Activated CD4-positive, alpha-beta T cell treated with anti-CD3 and anti-CD28 coated beads, Interleukin-2, Interleukin-6, amounts not matched to agents 100 ng/mL and 50 ng/mL, durations not matched to agents 16 hours and 8 hours (primary cell): Measurements from ENCODE around the gene ATRN.
"Not testable (repeated sequence)": the region's sequence is repeated elsewhere in the genome, so short reads cannot be mapped to it uniquely, and the experiment has no call there.

Source experiments
- DNase-seq: peaks from one replicate; pipeline ENCODE4 v3.0.0-alpha.2; 2020

Gene ATRN

DNA sequence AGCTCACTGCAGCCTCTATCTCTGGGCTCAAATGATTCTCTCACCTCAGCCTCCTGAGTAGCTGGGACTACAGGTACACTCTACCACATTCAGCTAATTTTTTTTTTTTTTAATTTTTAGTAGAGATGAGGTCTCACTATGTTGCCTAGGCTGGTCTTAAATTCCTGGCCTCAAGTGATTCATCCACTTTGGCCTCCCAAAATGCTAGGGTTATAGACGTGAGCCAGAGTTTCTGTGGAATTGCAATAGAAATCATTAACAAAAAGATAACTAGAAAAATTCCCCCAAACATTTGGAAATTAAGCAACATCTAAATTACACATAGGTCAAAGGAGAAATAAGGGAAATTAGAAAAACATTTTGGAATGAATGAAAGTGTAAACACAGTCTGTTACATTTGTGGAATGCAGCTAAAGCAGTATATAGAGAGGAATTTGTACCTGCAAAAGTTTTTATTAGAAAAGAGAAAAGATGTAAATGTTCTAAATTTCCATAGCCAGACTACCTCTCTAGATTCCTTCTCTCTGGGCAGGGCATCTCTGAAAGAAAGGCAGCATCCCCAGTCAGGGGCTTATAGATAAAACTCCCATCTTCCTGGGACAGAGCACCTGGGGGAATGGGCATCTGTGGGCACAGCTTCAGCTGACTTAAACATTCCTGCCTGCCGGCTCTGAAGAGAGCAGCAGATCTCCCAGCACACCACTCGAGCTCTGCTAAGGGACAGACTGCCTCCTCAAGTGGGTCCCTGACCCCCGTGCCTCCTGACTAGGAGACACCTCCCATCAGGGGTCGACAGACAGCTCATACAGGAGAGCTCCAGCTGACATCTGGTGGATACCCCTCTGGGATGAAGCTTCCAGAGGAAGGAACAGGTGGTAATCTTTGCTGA is 51.3 kb downstream of the ATRN start:
- DNase-seq, result no peak

DNA sequence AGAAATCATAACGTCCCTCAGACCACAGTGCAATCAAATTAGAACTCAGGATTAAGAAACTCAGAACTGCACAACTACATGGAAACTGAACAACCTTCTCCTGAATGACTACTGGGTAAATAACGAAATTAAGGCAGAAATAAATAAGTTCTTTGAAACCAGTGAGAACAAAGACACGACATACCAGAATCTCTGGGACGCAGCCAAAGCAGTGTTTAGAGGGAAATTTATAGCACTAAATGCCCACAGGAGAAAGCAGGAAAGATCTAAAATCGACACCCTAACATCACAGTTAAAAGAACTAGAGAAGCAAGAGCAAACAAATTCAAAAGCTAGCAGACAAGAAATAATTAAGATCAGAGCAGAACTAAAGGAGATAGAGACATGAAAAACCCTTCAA is 53.9 kb downstream of the ATRN start:
- DNase-seq, result not testable (repeated sequence)

DNA sequence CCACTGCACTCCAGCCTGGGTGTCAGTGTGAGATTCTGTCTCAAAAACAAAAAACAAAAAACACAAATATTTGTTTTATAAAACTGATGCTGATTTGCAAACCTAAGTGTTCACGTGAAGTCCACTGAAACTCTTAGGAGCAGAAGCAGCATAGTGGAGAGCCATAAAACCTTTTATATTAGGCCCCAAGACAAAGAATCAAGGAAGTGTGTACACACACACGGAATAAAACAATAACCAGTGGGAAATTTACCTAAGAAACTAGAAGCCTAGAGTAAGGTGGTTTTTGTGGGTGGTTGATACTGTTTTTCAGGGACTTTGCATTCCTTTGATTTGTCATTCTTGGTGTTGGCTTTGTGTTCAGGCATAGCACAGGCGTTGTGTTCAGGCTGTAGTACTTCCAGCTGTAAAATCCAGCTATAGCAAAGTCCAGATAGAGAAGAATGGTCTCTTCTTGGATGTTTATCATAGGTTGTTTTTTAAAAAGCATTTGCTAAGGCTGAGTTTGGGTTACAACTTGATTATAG is 61.3 kb downstream of the ATRN start:
- DNase-seq, result no peak

DNA sequence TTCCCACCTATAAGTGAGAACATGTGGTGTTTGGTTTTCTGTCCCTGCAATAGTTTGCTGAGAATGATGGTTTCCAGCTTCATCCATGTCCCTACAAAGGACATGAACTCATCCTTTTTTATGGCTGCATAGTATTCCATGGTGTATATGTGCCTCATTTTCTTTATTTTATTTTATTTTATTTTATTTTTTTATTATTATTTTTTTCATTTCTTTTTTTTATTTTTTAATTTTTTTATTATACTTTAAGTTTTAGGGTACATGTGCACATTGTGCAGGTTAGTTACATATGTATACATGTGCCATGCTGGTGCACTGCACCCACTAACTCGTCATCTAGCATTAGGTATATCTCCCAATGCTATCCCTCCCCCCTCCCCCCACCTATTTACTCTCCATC is 66.9 kb downstream of the ATRN start:
- DNase-seq, result not testable (repeated sequence)

- DNase-seq, result no peak
Measured at GRCh38 chr20:3539311-3540107, 68.7 kb downstream of the ATRN start.

DNA sequence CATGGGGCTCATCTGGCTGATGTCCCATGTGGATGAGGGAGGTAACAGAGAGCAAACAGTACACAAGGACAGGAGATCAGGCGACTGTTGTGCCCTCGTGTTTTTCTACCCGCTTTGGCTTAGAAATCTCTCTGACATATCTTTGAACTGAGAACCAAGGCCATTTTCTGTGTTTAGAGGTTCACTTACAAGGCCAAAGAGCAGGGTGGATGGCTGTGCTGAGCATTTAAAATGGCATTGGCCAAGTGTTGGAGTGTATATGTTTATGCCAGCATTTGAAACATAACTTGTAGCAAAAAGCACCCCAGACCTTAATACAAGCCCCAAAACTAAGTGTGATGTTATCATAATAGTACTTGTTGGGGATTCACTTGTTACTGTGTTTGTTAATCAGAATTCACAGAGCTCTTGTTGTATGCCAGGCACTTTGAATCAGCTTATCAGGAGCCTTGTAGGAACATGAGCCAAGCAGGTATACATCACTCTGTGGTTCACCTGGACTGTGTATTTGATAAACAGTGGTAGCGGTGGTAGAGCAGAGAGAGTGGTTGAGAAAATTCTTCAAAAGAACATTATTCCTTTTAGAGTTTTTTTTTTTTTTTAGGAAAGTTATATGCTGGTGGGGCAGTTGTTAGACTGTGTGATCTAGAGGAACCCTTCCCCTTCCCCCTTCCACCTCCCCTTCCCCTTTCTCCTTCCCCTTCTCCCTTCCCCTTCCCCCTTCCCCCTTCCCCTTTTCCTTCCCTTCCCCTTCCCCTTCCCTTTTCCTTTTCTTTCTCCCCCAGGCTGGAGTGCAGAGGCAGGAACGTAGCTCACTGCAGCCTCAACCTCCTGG is 71.3 kb downstream of the ATRN start:
- no peak for DNase-seq

GRCh38 chr20:3543901-3544507 is 73.2 kb downstream of the ATRN start:
- no peak for DNase-seq

- no peak for DNase-seq
Measured at GRCh38 chr20:3545401-3545925, 74.6 kb downstream of the ATRN start.

DNA sequence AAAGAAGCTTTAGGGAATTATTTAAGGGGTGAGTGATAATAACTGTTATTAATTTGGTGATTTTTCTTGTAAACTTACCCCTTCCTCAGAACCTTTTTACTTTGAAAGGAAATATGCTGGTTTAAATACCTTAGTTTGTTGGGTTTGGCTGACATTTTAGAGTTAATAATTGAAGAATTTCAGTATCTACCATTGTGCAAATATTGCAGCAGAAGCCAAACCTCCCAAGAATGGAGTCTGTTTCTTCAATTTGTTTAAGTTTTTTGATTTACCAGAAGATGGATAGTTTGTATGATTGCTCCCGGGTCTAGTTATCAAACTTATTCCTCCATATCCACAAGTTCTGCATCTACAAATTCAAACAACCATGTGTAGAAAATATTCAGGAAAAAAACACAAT is 77.1 kb downstream of the ATRN start:
- DNase-seq, result no peak

DNA sequence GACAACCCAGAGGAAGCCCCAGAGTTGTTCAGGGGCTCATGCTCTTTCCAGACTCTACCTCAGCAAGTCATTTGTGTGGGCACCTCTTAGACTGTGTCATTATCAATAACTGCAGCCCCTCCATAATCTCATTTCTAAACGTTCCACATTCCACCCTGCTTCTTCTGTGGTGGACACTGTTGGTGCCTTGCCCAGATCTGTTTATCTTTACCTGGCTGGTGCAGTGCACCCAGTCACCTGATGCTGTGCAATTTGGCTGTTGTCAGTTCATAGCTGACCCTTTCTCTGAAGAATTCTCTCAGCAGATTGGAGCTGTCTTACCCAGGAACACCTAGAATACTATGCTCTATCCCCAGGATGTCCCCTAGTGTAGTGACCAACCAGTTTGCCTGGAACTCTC is 80.0 kb downstream of the ATRN start:
- no peak for DNase-seq

DNA sequence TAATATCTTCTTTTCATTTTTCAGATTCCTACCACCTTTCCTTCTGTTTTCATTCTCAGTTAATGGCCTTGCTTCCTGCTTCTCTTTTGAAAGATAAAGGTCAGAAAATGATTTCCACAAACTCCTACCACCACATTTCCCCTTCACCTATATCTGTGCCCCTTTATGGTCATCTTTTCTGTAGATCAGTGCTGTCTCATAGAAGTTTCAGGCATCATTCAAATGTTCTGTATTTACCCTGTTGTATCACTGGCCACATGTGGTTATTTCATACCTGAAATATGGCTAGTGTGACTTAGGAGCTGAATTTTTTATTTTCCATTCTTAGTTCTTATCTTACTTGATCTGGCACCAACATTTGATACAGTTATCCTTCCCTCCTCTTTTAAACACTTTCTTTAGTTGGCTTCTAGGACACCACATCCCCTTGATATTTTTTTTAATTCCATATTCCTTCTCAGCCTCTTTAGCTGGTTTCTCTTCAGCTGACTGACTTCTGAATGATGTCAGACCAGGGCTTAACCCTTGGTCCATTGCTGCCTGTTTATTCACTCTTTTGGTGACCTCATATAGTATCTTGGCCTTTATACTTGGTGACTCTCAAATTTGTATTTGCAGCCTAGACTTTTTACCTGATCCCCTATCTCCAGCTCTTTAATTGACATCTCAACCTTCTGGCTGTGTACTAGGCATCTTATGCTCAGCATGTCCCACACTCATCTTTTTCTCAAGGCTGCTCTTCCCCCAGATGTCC is 81.0 kb downstream of the ATRN start:
- no peak for DNase-seq

- DNase-seq, result no peak
Measured at GRCh38 chr20:3553663-3554062, 82.8 kb downstream of the ATRN start.

DNA sequence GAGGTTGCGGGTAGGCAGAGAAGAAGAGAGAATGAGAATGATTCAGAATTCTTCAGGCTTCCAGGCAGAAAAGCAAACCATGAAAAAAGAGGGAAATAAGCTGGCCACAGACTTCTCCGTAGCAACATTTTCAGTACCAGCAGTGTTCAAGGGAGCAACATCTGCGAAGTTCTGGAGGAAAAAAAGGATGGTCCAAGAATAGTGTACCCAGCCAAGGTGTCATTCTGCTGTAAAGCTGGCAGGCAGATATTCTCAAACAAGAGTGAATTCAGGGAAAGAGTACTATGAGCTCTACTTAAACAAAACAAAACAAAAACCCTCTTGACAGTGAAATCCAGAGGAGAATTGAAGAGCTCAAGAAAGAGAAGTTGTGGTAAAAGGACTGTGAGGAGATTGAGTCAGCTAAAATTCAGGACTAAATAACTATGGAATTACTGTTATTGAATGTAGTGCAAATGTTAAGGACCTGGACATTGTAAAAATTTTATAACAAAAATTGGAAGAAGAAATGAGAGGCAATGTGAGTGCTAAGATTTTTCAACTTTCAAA is 86.5 kb downstream of the ATRN start:
- DNase-seq, result no peak

DNA sequence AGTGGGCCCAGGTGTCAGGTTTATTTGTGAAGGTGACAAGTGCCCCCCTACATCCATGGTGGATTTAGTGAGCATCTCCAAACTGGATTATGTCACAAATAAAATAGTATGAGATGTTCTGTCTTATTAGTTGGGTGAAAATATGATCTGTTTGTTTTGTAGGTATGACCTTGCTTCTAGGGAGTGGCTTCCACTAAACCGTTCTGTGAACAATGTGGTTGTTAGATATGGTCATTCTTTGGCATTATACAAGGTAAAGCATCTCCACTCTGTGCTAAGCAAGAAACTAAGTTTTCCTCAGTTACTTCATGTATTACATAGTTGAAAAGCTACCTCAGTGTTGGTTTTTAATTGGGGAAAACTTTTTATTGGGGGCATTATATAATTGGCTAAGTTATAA is 88.4 kb downstream of the ATRN start:
- no peak for DNase-seq

DNA sequence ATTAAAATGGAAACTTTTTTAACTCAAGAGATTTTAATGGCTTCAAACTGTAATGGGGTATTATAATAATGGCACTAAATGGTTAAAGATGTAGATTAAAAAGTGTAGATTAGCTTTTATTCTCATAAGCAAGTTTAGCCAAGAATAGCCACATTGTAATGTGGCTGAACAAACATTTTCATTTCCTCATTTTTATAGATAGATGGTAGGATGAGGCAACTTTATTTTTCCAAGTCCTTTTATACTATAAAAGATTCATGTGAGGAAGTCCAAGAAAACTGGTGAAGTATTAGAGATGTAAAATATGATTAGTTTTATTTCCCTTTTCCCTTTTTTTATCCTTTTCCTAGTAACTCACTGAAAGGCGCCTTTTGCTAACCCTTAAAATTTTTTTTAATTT is 88.8 kb downstream of the ATRN start:
- DNase-seq, result no peak

GRCh38 chr20:3560162-3560561 is 89.3 kb downstream of the ATRN start:
- DNase-seq, result no peak

- DNase-seq, result no peak
Measured at GRCh38 chr20:3560578-3560977, 89.8 kb downstream of the ATRN start.

DNA sequence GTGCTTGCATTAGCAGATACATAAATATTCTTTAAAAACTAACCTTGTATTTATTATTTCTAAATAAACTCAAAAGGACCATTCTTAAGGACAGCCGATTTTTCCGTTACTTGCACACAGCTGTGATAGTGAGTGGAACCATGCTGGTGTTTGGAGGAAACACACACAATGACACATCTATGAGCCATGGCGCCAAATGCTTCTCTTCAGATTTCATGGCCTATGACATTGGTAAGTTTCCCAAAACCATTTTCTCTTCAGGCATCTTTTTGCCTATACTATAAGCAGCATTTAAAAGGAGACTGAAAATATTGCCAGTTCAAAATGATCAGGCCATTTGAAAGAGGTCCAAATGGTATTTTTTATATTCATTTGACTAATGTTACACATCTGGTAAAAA is 92.3 kb downstream of the ATRN start:
- DNase-seq, result no peak

DNA sequence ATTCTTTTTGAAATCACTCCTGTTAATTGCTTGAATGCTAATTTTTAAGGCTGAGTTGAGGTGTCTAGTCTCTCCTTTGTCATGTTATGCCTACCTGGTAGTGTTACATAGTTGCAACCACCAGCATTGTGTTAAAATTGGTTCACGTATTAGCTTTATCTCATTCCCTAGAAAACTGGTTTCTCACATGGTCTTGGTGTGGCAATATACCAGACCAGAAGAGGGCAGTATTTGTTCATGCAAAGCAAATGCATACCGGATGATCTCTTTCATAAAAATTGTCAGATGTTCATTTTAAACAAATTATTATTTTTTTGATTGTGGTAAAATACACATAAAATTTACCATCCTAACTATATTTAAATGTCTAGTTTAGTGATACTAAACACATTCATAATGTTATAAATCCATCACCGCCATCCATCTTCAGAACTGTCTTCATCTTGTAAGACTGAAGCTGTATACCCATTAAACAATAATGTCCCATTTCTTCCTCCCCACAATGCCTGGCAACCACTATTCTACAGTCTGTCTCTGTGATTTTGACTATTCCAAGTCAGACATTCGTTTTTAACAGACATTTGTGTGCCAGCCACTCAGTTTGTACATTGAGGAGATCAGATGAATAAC is 92.8 kb downstream of the ATRN start:
- peak; percentile 54 for DNase-seq

- no peak for DNase-seq
Measured at GRCh38 chr20:3565851-3566250, 95.0 kb downstream of the ATRN start.

GRCh38 chr20:3572151-3572550 is 101.3 kb downstream of the ATRN start:
- DNase-seq, result no peak
